GM10248 (cell line): ENCODE results near the gene RICTOR.

Source experiments
- CTCF ChIA-PET: fragments of 300-600 bp; sonication (Branson Sonifier 250); formaldehyde crosslinking; extraction: SDS; loops from one replicate; lab custom pipeline; 2021; ENCODE audit warnings: antibody characterized with exemption; lab: Yijun Ruan, JAX
- POLR2A ChIA-PET: fragments of 350-650 bp; sonication (Branson Sonifier 250); formaldehyde crosslinking; extraction: SDS; loops from one replicate; lab custom pipeline; 2020; ENCODE audit warnings: antibody characterized with exemption; lab: Yijun Ruan, JAX
- DNase-seq: peaks from one replicate; pipeline ENCODE4 v3.0.0; 2012; ENCODE audit errors: extremely low spot score
- TF ChIP-seq, protein P1 (sequence below): IDR thresholded peaks from 2 replicates; pipeline ENCODE4 v1.5.1; 2012; ENCODE audit warnings: mild to moderate bottlenecking, low read depth; ENCODE audit errors: extremely low read depth, missing control alignments, control extremely low read depth

RICTOR gene

DNA sequence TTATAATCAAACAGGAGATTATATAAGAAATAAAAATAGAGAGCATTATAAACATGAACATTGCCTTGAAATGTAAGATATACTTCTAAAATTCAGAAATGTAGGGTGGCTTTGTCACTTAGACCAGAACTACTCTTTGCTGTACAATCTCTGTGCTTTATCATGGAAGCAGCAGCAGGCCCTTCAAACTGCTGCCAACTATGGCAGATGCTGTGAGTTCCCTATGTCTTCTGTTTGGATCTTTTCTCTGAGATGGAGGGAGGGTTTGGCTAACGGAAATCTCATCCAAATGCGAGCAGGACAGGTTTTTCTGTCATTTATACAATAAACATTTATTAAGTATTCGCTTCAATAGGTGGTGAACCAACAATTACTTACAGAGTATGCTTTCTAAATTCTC, 34.8 kb upstream of the RICTOR start:
- TF ChIP-seq, protein P1, sequence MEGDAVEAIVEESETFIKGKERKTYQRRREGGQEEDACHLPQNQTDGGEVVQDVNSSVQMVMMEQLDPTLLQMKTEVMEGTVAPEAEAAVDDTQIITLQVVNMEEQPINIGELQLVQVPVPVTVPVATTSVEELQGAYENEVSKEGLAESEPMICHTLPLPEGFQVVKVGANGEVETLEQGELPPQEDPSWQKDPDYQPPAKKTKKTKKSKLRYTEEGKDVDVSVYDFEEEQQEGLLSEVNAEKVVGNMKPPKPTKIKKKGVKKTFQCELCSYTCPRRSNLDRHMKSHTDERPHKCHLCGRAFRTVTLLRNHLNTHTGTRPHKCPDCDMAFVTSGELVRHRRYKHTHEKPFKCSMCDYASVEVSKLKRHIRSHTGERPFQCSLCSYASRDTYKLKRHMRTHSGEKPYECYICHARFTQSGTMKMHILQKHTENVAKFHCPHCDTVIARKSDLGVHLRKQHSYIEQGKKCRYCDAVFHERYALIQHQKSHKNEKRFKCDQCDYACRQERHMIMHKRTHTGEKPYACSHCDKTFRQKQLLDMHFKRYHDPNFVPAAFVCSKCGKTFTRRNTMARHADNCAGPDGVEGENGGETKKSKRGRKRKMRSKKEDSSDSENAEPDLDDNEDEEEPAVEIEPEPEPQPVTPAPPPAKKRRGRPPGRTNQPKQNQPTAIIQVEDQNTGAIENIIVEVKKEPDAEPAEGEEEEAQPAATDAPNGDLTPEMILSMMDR = no peak
- no peak for DNase-seq
- ChIA-PET POLR2A (no interaction called here), CTCF (interaction anchor here (1.5 kb wide), 1 partner anchor 12 kb away, joined by 3 read pairs; no protein-coding TSS in a partner anchor)

DNA sequence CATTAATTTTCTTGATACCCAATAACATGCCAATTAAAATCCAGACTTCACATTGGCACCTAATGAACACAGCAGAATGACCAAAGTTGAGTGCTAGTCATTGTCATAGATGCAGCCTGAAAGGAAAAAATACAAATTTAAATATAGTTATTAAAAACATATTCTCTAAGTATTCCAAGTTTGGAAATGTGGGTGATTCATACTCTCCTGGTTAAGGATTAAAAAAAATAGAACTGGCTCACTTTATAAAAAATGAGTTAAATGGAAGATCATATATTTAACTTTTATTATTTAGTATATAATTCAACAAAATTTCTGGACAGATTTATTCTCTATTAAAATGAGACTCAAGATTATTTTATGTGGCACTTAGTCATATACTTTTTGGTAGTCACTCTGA, 33.2 kb upstream of the RICTOR start:
- ChIA-PET POLR2A (no interaction called here), CTCF (no interaction called here)
- no peak for DNase-seq
- TF ChIP-seq, protein P1 = no peak

DNA sequence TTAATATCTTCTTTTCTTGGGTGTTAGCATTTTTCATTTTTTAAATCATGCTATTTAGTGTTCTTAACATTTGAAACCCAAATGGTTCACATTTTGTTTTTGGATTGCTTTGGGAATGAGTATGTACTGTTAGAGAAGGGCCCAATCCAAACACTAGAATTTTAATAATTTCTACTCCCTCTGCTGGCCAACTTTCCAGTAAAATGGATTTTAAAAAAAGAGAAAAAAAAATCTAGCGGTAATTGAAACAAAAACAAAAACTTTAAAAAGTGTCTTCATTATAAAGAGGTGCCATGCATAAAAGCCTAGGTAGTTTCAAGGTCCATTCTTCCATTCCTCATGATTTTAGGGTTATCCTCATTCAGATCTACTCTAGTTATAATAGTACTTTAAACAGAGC, 32.1 kb upstream of the RICTOR start:
- TF ChIP-seq, protein P1 = no peak
- DNase-seq = no peak
- POLR2A ChIA-PET = no interaction called here
- CTCF ChIA-PET = no interaction called here

DNA sequence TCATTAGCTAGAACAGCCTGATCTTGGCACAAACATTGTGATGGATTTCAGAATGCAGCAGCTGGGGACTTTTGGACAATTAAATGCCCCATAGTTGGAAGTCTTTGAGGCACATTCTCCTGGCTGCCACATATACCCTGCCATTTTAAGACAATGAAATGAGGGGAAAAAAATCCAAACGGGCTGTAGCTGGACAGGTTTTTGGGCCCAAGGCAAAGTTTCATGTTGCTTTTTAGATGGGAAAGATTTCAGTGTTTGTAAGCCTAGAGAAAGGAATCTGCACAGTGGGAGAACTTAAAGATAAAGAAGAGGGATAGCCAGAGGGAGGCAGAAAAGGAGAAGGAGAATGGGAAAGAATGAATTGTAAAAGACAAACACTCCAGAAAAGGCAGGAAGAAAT, 30.0 kb upstream of the RICTOR start:
- TF ChIP-seq, protein P1 = no peak
- DNase-seq = no peak
- POLR2A ChIA-PET = no interaction called here
- CTCF ChIA-PET = no interaction called here

DNA sequence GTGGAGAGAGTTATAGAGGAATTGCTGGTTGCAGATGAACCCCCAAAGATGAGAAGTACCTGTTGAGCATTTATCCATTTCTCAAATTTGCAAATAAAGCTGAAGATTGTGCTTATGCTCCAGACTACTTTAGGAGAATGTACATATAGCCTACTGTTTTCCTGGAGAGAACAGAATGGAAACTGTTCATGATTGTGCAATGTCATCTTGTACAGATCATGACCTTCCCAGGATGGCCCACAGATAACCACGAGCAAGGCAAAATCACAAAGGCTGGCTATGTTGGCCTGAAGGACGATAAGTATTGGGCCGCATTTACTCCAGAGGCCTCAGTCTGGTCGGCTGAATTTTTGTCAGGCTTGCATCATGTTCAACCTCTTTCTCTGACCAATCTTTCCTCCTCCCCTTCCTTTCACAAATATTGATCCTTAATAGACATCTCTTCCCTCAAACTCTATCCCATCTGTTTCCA, 28.5 kb upstream of the RICTOR start:
- TF ChIP-seq, protein P1 = no peak
- ChIA-PET POLR2A (no interaction called here), CTCF (no interaction called here)
- DNase-seq = no peak

DNA sequence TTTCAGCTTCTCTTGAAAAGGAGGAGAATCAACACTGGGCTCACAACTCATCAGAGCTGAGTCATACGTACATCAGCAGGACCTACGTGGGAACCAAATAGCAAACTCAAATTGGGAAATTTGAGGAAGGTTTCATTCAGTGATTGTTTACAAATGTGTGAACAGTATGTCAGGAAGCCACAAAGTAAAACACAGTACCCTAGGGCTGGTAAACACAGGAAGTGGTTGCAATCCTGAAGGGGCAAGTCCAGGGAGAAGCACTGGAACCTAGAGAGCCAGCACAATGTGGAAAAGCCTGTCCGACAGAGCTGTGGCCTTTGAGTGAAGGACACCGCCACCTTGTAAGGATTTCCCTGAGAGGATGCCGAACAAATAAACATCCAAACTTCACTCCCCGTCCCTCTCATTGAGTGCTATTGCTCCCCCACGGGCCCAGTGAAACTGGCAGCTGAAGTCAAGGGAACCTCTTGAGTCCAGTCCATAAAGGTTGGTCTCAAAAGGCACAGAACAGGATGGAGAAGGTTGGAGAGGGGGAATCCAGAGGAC, 26.7 kb upstream of the RICTOR start:
- no peak for DNase-seq
- CTCF ChIA-PET = interaction anchor here (6.0 kb wide), 1 partner anchor 20 kb away, joined by 23 read pairs; no protein-coding TSS in a partner anchor
- TF ChIP-seq, protein P1 = no peak
- POLR2A ChIA-PET = no interaction called here
